Fibroblast of villous mesenchyme (primary cell): Measurements from ENCODE around the gene PDK2. TPM values are rescaled to one million over a fixed set of nuclear protein-coding genes. Genes with fewer than 3 reads are reported as not detected.
A peak's percentile ranks its signal among the peaks of the same experiment; 100 is the strongest.

Source experiments
- DNase-seq: peaks from one replicate; pipeline ENCODE4 v3.0.0-alpha.2; 2010; ENCODE audit warnings: low read depth
- H3K4me3 ChIP-seq: 2 replicates; pipeline ENCODE4 v1.5.1; 2011; ENCODE audit warnings: low read depth, mild to moderate bottlenecking, low read length
- total RNA-seq: library from RNA; depleted of rRNA; stranded (reverse); fragments of >200 nt; gene quantifications from 2 replicates; pipeline ENCODE4 v1.2.3, GENCODE V29; 2012
- TF ChIP-seq, protein P1 (sequence below): IDR thresholded peaks from 2 replicates; pipeline ENCODE4 v1.5.1; 2012; ENCODE audit warnings: low read depth, mild to moderate bottlenecking, low read length; ENCODE audit not compliant: insufficient read depth

Gene PDK2
- total RNA-seq, 1 donor = 20.3 TPM

DNA sequence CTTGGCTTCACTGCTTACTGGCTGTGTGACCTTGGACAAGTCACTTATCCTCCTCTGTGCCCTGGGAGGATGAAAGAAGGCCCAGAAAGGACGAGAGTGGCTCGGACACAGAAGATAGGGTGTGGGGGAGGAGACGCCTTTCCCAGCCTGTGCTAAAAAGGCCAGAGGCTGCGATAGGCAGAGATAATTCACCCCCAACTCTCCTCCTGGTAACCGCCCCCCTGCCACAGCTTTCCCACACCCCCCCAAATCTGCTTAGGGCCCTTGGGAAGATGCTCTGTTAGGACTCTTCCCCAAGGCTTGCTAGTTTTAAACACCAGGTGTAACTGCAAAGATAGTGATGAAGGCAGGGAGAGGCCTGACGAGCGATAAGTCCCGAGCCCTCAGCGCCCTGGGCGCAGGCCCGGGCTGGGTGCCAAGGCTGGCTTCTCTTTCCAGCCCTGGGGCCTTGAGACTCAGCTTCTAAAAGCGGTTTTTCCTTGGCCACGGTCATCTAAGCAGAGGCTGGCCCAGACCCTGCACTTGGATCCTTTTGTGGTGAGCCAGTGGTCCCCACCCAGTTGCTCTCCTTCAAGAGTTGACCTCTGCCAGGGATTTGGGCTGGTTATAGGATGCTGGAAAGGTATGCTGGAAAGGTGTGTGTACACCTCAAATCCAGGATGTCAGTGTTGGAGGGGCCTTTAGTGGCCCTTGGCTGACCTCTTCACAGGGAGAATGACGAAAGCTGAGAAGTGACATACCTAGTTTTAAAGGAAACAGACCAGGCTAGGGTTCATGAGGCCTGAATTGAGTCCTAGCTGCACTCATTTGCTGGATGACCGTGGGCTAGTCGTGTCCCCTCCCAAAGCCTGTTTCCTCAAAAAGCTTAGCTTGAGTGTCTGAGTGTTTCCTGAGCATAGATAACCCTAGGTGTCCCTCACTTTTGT, 58.8 kb downstream of the PDK2 start:
- H3K4me3 ChIP-seq = no peak overlapping the region
- DNase-seq = no peak
- TF ChIP-seq, protein P1, sequence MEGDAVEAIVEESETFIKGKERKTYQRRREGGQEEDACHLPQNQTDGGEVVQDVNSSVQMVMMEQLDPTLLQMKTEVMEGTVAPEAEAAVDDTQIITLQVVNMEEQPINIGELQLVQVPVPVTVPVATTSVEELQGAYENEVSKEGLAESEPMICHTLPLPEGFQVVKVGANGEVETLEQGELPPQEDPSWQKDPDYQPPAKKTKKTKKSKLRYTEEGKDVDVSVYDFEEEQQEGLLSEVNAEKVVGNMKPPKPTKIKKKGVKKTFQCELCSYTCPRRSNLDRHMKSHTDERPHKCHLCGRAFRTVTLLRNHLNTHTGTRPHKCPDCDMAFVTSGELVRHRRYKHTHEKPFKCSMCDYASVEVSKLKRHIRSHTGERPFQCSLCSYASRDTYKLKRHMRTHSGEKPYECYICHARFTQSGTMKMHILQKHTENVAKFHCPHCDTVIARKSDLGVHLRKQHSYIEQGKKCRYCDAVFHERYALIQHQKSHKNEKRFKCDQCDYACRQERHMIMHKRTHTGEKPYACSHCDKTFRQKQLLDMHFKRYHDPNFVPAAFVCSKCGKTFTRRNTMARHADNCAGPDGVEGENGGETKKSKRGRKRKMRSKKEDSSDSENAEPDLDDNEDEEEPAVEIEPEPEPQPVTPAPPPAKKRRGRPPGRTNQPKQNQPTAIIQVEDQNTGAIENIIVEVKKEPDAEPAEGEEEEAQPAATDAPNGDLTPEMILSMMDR = no peak

DNA sequence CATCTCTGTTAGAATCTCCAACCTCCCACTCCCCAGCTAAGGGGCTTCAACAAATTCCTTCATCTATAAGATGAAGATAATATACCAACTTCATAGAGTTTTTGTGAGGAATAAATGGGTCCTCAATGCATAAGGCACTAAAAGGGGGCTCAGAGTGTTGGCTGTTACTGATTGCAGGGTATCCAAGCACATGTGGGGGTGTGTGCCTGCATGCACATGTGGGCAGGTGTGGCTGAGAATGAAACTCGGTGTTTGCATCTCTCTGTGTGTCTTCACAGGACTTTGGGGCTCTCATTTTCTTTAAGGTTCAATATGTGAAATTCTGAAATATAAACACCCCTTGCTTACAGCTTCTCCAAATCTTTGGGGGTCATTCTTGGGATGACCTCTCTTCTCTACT, 59.5 kb downstream of the PDK2 start:
- no peak overlapping the region for H3K4me3 ChIP-seq
- TF ChIP-seq, protein P1 = no peak
- DNase-seq = no peak

DNA sequence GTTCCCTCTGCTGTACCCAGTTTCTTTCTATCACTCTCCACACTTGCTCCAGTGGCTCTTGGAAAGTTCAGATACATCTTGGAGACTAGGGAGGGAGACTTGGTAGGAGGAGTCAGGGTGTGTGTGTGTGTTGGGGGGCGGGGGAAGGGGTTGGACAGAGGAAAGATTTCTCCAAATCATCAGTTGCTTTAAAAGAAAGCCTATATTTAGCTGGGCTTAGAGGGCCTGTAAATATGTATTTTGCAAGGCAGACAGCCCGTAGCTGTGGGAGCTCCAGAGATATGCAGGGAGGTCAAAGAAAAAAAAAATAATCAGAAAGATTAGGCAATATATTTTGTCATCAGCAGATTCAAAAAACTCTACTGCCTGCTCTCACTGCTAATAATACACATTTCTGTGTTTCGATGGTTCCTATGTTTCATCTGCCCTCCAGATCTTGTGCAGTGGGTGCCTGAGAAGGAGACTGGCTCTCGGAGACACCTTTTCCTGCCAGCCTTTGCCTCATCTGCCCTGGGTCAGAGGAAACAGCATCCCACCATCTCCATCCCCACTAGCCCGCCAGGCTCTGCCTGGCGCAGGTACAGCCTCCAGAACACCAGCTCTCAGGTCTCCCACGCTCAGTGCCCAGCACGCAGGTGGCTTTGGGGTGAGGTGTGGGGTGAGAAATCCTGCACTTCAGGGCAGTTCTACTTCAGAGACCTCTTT, 60.1 kb downstream of the PDK2 start:
- H3K4me3 ChIP-seq = no peak overlapping the region
- DNase-seq = peak; percentile 92

DNA sequence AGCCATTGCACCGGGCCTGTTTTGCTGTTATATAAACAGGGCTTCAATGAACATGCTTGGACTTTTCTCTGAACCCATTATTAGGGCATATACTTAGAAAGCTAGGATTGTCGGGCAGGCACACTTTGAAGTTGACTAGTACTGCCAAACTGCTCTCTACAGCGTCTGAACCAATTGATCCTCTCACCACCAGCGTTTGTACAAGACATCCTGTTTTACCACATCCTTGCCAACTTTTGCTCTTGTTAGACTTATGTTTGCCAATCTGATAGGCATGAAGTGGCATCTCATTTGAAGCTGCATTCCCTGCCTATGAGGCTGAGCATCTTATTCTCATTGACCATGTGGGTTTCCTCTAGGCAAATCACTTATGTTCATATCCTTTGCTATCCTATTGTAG, 62.7 kb downstream of the PDK2 start:
- no peak for DNase-seq
- no peak overlapping the region for H3K4me3 ChIP-seq
- TF ChIP-seq, protein P1 = no peak

More for the DNA sequence above, 60.1 kb downstream of the PDK2 start:
- TF ChIP-seq, protein P1 = no peak

DNA sequence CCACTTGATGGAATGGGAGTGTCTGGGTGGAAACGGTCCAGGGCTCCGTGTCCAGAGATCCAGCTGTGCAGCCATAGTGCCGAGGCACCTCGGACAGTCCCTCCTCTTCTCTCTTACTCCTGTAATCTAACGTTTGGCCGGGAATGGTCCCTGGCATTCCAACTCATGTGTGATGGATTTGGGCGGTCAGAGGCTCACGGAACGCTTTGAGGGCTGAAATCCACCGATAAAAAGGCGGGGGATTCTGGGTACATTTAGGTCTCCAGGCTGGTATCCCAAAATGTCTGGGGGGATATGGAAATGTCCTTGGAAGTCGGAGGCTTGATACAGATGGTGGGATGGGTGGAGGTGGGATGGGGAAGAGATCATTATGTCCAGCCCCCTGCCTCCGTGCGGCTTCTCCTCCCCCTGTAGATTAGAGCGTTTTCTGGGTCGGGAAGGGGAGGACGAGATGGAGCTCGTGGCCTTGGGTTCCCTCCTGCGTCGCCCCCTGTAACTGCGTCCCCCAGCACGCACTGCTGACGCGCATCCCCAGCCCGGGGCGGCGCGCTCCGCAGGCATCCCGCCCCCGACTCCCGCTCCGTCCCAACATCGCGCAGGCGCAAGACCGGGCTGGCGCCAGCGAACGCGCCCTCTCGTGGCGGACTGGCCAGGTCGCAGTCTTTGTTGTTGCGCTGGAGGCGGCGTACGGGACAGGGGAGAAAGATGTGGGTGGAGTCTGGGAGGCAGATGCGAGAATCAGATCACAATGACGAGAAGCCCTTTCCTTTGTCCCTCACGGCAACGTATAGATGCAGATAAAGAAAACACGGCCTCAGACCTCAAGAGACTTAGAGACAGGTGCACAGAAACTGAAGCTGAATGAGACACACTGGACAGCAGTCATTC, 66.1 kb downstream of the PDK2 start:
- TF ChIP-seq, protein P1 = peak; percentile 86
- peak; percentile 87 for DNase-seq
- H3K4me3 ChIP-seq = peak overlapping the region; percentile 73

Other genes starting within 250 kb of the PDK2 start
- gene TAC4, start 247.3 kb upstream of the PDK2 start, total RNA-seq = not detected in 2 replicates
- gene DLX4, start 126.2 kb upstream of the PDK2 start, total RNA-seq = not detected in 2 replicates
- not detected in 2 replicates for gene DLX3, start 100.1 kb upstream of the PDK2 start, total RNA-seq
- 207 and 266 TPM in 2 replicates for gene ITGA3, start 39.2 kb upstream of the PDK2 start, total RNA-seq
- gene SAMD14, start 34.8 kb downstream of the PDK2 start, total RNA-seq = 4.7 and 5.8 TPM in 2 replicates
- gene PPP1R9B, start 55.3 kb downstream of the PDK2 start, total RNA-seq = 38.7 and 47.1 TPM in 2 replicates
- gene SGCA, start 70.7 kb downstream of the PDK2 start, total RNA-seq = 0.32 TPM in 1 of 2 replicates, not detected in the other
- gene COL1A1, start 106.3 kb downstream of the PDK2 start, total RNA-seq = 2,749 and 5,894 TPM in 2 replicates
- gene TMEM92, start 179.1 kb downstream of the PDK2 start, total RNA-seq = under 0.01 TPM in 1 of 2 replicates, not detected in the other